Erythroblast (primary cell): ENCODE results near the gene C14orf180.

Source experiments
- DNase-seq, 2 experiments: peaks; one replicate each; lab custom pipeline; 2025; lab: John Stamatoyannopoulos, UW
- GATA1 ChIP-seq: IDR thresholded peaks from 2 replicates; pipeline ENCODE4 v1.6.1; 2011; ENCODE audit warnings: low read depth, mild to moderate bottlenecking, control low read depth, low read length, moderate library complexity
- POLR2A ChIP-seq: IDR thresholded peaks from 2 replicates; pipeline ENCODE4 v1.6.1; 2011; ENCODE audit warnings: mild to moderate bottlenecking, low read length

C14orf180 gene

GRCh38 chr14:104593710-104594136, 14.2 kb downstream of the C14orf180 start:
- DNase-seq = no peak

GRCh38 chr14:104594310-104595046, 14.9 kb downstream of the C14orf180 start:
- no peak for DNase-seq
- TF ChIP-seq GATA1 = no peak
- no peak for TF ChIP-seq POLR2A

More at GRCh38 chr14:104593710-104594136, 14.2 kb downstream of the C14orf180 start:
- TF ChIP-seq POLR2A = no peak
- no peak for TF ChIP-seq GATA1

- no peak for DNase-seq
- TF ChIP-seq GATA1 = no peak
- no peak for TF ChIP-seq POLR2A
Observed at GRCh38 chr14:104595116-104595675, 15.6 kb downstream of the C14orf180 start.

DNA sequence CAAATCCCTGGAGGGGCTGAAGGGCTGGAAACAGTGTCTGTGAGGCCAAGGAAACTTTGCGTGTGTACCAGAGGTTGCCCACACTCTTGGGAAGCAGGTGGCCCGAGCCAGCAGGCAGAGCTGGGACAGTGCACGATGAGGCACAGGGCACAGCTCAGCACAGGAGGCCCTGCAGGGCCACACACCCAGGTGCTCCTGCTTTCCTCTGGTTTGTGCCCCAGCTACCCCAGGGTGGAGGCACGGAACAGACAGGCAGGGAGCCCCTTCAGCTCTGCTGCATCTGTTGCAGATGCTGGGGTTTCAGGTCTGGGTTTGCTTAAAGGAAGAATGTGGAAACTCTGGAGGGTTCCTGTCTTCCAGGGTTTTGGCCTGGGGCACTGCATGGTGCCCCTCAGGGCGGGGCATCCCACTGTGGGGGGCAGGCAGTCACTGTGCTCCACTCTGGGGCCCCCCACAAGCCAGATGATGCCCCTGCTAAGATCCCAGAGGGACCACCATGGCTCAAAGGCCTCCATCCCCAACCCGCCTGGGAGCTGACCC, 16.4 kb downstream of the C14orf180 start:
- no peak for DNase-seq

GRCh38 chr14:104596451-104596918, 16.9 kb downstream of the C14orf180 start:
- TF ChIP-seq GATA1 (no peak), POLR2A (no peak)
- DNase-seq = no peak

More for the DNA sequence above, 16.4 kb downstream of the C14orf180 start:
- no peak for TF ChIP-seq GATA1
- no peak for TF ChIP-seq POLR2A

- no peak for TF ChIP-seq GATA1
- TF ChIP-seq POLR2A = no peak
- DNase-seq = no peak
Observed at GRCh38 chr14:104596927-104597351, 17.4 kb downstream of the C14orf180 start.

GRCh38 chr14:104597576-104597975, 18.0 kb downstream of the C14orf180 start:
- TF ChIP-seq POLR2A (no peak), GATA1 (no peak)

GRCh38 chr14:104598039-104598909, 18.7 kb downstream of the C14orf180 start:
- no peak for DNase-seq
- TF ChIP-seq GATA1 (no peak), POLR2A (no peak)

More at GRCh38 chr14:104597576-104597975, 18.0 kb downstream of the C14orf180 start:
- DNase-seq = no peak

DNA sequence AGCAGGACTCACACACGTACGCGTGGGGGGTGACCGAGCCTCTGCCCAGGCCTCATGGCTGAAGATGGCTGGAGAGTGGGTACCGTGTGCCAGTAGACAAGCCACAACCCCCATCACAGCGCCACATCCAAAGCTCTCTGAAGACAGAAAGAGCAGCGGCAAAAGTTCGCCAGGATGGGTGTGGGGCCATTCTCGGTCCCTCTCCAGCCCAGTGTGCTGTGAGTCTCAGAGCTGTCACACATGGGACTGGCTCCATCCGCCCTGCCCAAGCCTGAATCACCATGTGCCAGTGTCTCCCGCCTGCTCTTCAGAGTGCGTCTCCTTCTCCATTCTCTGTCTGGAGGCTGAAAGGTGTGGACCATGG, 19.3 kb downstream of the C14orf180 start:
- DNase-seq = no peak
- TF ChIP-seq POLR2A (no peak), GATA1 (no peak)

- no peak for DNase-seq
- TF ChIP-seq POLR2A (no peak), GATA1 (no peak)
Observed at GRCh38 chr14:104599446-104599845, 19.9 kb downstream of the C14orf180 start.

DNA sequence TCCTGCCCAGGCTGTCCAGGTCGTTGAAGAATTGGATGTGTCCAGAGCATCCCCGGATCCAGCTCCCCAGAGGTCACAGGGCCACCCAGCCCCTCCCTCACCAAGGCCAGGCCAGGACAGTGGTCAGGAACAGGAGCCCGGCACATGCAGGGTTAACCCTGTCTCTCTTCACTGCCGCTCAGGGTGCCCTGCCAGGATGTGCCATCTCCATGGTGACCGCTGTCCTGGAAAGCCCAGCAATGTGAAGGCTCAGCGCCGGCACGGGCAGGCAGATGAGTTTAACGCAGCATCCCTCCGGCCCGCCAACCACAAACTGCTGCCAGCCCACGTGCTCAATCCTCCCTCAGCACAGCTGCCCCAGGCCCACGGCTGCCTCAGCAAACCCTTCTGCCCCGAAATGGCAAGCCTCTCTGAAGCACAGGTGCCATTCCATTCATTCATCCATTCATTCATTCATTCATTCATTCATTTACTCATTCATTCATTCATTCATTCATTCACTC, 20.6 kb downstream of the C14orf180 start:
- no peak for DNase-seq
- TF ChIP-seq POLR2A (no peak), GATA1 (no peak)

DNA sequence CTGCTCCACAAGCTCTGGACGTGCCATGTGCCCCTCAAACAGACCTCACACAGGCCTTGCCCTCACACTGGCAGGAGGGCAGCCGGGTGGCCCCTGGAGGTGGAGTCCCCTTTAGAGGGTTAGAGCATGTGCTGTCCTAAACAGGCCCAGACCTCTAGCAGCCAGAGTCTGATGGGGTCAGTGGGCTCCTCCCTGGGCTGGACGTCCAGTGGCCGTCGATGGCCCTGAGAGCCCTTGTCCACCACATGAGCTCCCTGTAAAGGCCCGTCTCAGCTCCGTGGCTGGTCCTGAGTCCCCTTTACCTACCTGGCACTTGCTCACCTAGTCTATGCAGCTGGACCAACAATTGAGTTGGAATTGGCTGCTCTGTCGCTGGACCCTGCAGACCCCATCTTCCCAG, 21.2 kb downstream of the C14orf180 start:
- no peak for DNase-seq
- no peak for TF ChIP-seq GATA1
- TF ChIP-seq POLR2A = no peak

GRCh38 chr14:104601786-104602185, 22.2 kb downstream of the C14orf180 start:
- no peak for TF ChIP-seq GATA1
- TF ChIP-seq POLR2A = no peak
- DNase-seq = no peak

DNA sequence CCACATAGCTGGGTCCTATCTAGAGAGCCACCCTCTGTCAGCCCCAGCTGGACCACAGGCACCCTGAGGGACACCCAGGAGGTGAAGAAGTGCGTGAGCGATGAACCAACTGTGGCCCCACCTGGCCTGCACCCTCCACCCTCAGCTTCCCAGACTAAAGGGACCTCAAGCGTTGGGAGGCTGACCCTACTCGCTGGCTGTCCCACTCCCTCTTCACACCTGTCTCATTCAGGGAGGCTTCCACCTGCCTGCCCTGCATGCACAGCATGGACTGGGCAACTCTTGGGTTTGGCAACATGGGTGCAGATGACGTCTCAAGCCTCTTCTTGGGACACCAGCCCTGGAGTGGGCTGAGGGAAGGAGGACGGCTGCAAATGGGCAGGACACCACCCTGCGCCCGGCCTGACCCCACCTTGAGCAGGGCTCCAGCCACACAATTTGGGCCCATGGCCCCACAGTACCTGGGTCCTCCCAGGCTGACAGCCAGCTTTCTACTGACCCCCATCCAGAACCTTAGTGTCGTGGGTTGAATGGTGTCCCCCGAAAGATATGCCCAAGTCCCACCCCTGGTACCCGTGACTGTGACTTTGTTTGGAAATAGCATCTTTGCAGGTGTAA, 22.9 kb downstream of the C14orf180 start:
- no peak for DNase-seq
- TF ChIP-seq GATA1 = no peak
- TF ChIP-seq POLR2A = no peak
